H9 (cell line): ENCODE measurements around the gene SNPH. TPM values are rescaled to one million over a fixed set of nuclear protein-coding genes. Genes with fewer than 3 reads are reported as not detected.

Experiments used
- DNase-seq: peaks from one replicate; pipeline ENCODE4 v3.0.0-alpha.2; 2017
- H2AFZ ChIP-seq: one replicate; pipeline ENCODE4 v1.6.1; 2013; ENCODE audit warnings: mild to moderate bottlenecking, low read length, control low read depth, moderate library complexity
- H2AK5ac ChIP-seq: 2 replicates; pipeline ENCODE4 v1.6.1; 2013; ENCODE audit warnings: low read length, control low read depth, mixed read lengths; ENCODE audit not compliant: insufficient read length
- H2BK120ac ChIP-seq: one replicate; pipeline ENCODE4 v1.6.1; 2013; ENCODE audit warnings: low read depth, mild to moderate bottlenecking, low read length, control low read depth, inconsistent platforms; ENCODE audit not compliant: poor library complexity, severe bottlenecking
- H2BK12ac ChIP-seq: 2 replicates; pipeline ENCODE4 v1.6.1; 2013; ENCODE audit warnings: low read length, control low read depth, mixed read lengths, low read depth; ENCODE audit not compliant: insufficient read length
- H2BK15ac ChIP-seq: 2 replicates; pipeline ENCODE4 v1.6.1; 2013; ENCODE audit warnings: low read depth, low read length, control low read depth
- H2BK20ac ChIP-seq: one replicate; pipeline ENCODE4 v1.6.1; 2013; ENCODE audit warnings: low read depth, mild to moderate bottlenecking, low read length, control low read depth, inconsistent platforms; ENCODE audit not compliant: poor library complexity, severe bottlenecking
- H2BK5ac ChIP-seq: 2 replicates; pipeline ENCODE4 v1.6.1; 2013; ENCODE audit warnings: low read length, control low read depth, mixed read lengths; ENCODE audit not compliant: insufficient read length
- H3K14ac ChIP-seq: 2 replicates; pipeline ENCODE4 v1.6.1; 2013; ENCODE audit warnings: low read length, control low read depth; ENCODE audit not compliant: insufficient read depth
- H3K18ac ChIP-seq: 2 replicates; pipeline ENCODE4 v1.6.1; 2013; ENCODE audit warnings: low read depth, mild to moderate bottlenecking, mixed read lengths, low read length, control low read depth; ENCODE audit not compliant: insufficient read length
- H3K23ac ChIP-seq: 2 replicates; pipeline ENCODE4 v1.6.1; 2013; ENCODE audit warnings: low read length, control low read depth, mixed read lengths, low read depth; ENCODE audit not compliant: insufficient read length
- H3K23me2 ChIP-seq: 2 replicates; pipeline ENCODE4 v1.6.1; 2013; ENCODE audit warnings: low read depth, mild to moderate bottlenecking, mixed read lengths, low read length, control low read depth; ENCODE audit not compliant: insufficient read length, poor library complexity, severe bottlenecking
- H3K27ac ChIP-seq: 2 replicates; pipeline ENCODE4 v1.5.1; 2013; ENCODE audit warnings: low read length, control low read depth, mixed read lengths, low read depth; ENCODE audit not compliant: insufficient read length
- H3K27me3 ChIP-seq: 2 replicates; pipeline ENCODE4 v1.6.1; 2013; ENCODE audit warnings: low read length, control low read depth, inconsistent platforms; ENCODE audit not compliant: insufficient read depth
- H3K4ac ChIP-seq: 2 replicates; pipeline ENCODE4 v1.6.1; 2013; ENCODE audit warnings: low read depth, mild to moderate bottlenecking, control low read depth, inconsistent platforms, low read length, moderate library complexity
- H3K4me1 ChIP-seq: 2 replicates; pipeline ENCODE4 v1.6.1; 2013; ENCODE audit warnings: low read length, control low read depth, inconsistent platforms; ENCODE audit not compliant: insufficient read depth
- H3K4me2 ChIP-seq: 2 replicates; pipeline ENCODE4 v1.6.1; 2013; ENCODE audit warnings: low read length, control low read depth, mixed read lengths; ENCODE audit not compliant: insufficient read length, insufficient read depth
- H3K56ac ChIP-seq: 2 replicates; pipeline ENCODE4 v1.6.1; 2013; ENCODE audit warnings: low read depth, mild to moderate bottlenecking, mixed read lengths, low read length, control low read depth; ENCODE audit not compliant: insufficient read length
- H3K79me1 ChIP-seq: 2 replicates; pipeline ENCODE4 v1.6.1; 2013; ENCODE audit warnings: low read depth, mild to moderate bottlenecking, moderate library complexity, low read length, control low read depth, inconsistent platforms; ENCODE audit not compliant: insufficient read depth, poor library complexity, severe bottlenecking
- H3K79me2 ChIP-seq: 2 replicates; pipeline ENCODE4 v1.6.1; 2013; ENCODE audit warnings: low read length, control low read depth, inconsistent platforms; ENCODE audit not compliant: insufficient read depth
- H3K9ac ChIP-seq: 2 replicates; pipeline ENCODE4 v1.6.1; 2013; ENCODE audit warnings: low read length, control low read depth, mixed read lengths; ENCODE audit not compliant: insufficient read length; ENCODE audit errors: extremely low read depth
- H3K9me3 ChIP-seq: one replicate; pipeline ENCODE4 v1.6.1; 2013; ENCODE audit warnings: low read depth, low read length, inconsistent platforms; ENCODE audit not compliant: control insufficient read depth
- H3T11ph ChIP-seq: one replicate; pipeline ENCODE4 v1.6.1; 2013; ENCODE audit warnings: mild to moderate bottlenecking, low read length, control low read depth, inconsistent platforms
- H4K20me1 ChIP-seq: one replicate; pipeline ENCODE4 v1.6.1; 2013; ENCODE audit not compliant: control insufficient read depth, insufficient read length, insufficient read depth
- H4K5ac ChIP-seq: 2 replicates; pipeline ENCODE4 v1.6.1; 2013; ENCODE audit warnings: low read depth, mild to moderate bottlenecking, mixed read lengths, low read length, control low read depth; ENCODE audit not compliant: insufficient read length
- H4K8ac ChIP-seq: replicated peaks from 2 replicates; pipeline ENCODE4 v1.6.1; 2013; ENCODE audit warnings: low read length, control low read depth, mixed read lengths, low read depth; ENCODE audit not compliant: insufficient read length
- H4K91ac ChIP-seq: 2 replicates; pipeline ENCODE4 v1.6.1; 2013; ENCODE audit warnings: low read depth, mild to moderate bottlenecking, moderate library complexity, mixed read lengths, low read length, control low read depth; ENCODE audit not compliant: insufficient read length
- H3K27ac Mint-ChIP-seq, 3 experiments: 2 replicates in 2 of 3; 3 replicates in 1 of 3; pipeline ENCODE4 v1.8.0; 2020 to 2021; ENCODE audit warnings: mixed read lengths in 3 of 3, mild to moderate bottlenecking in 1 of 3, moderate library complexity in 1 of 3
- H3K27me3 Mint-ChIP-seq: 2 replicates; pipeline ENCODE4 v1.8.0; 2021; ENCODE audit warnings: low read depth, mild to moderate bottlenecking, moderate library complexity, mixed read lengths
- H3K36me3 Mint-ChIP-seq, 3 experiments: 2 replicates in 2 of 3; 3 replicates in 1 of 3; pipeline ENCODE4 v1.8.0; 2020 to 2021; ENCODE audit warnings: low read depth in 3 of 3, mixed read lengths in 3 of 3; ENCODE audit not compliant: insufficient read depth in 1 of 3
- H3K4me1 Mint-ChIP-seq, 2 experiments: 2 replicates each; pipeline ENCODE4 v1.8.0; 2020; ENCODE audit warnings: mixed read lengths in 2 of 2
- H3K4me3 Mint-ChIP-seq, 2 experiments: 2 replicates in 1 of 2; 3 replicates in 1 of 2; pipeline ENCODE4 v1.8.0; 2020 to 2021; ENCODE audit warnings: mild to moderate bottlenecking in 2 of 2, mixed read lengths in 2 of 2, moderate library complexity in 1 of 2
- H3K9me3 Mint-ChIP-seq, 2 experiments: 2 replicates in 1 of 2; 3 replicates in 1 of 2; pipeline ENCODE4 v1.8.0; 2020; ENCODE audit warnings: mild to moderate bottlenecking in 2 of 2, mixed read lengths in 2 of 2, moderate library complexity in 1 of 2
- WGBS: extraction: QIAGEN DNeasy Blood & Tissue Kit; methylation state at CpG from one replicate; pipeline ENCODE4 v1.1.7; 2013; ENCODE audit warnings: missing lambda C conversion rate, low lambda C conversion rate, mixed read lengths; ENCODE audit not compliant: insufficient read length; ENCODE audit errors: extremely low coverage; 5-methylcytosine and 5-hydroxymethylcytosine counted together
- total RNA-seq: library from RNA; stranded (reverse); gene quantifications from 2 replicates; pipeline ENCODE4 v1.2.1, GENCODE V29; 2021
- TF ChIP-seq, protein P1 (sequence below): fragments of 200-600 bp; sonication (generic); conservative IDR thresholded peaks from 3 replicates; pipeline ENCODE4 v1.8.0; 2021; ENCODE audit warnings: antibody characterized with exemption, mild to moderate bottlenecking

The SNPH gene
- total RNA-seq, 1 experiment from 2014 or later = 1.8 TPM

DNA sequence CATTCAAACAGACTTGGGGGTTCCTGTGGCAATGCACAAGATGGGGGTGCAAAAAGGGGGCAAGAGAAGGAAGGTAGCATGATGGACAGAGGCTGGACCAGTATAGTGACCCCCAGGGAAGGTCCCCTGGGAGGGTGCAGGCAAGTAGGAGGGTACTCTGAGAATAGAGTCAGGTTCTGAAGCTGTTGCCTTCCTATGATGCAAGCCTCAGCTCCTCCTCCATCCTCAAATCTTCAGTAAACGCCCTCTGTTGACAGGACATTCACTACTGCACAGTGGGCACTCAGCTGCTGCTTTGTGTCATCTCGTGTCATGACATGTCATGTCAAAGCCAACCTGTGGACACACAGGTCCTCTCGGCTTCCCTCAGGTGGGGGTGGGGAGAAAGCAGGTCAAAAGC is 68.7 kb downstream of the SNPH start:
- no CpG with 5 or more reads among the region's 3 CpGs for WGBS

More for the DNA sequence above, 68.7 kb downstream of the SNPH start:
- Histone ChIP-seq H3K9me3 (no peaks in the 10 kb centered on the region), H2BK12ac (no peak overlapping the region), H3K14ac (no peak overlapping the region), H2BK15ac (no peak overlapping the region), H2BK5ac (no peak overlapping the region), H3K4ac (no peak overlapping the region), H4K20me1 (peaks cover 2% of the 10 kb centered on the region), H4K5ac (no peak overlapping the region), H3K4me2 (no peak overlapping the region), H3K79me1 (peaks cover 4% of the 10 kb centered on the region), H3K27ac (no peak overlapping the region), H3K56ac (no peak overlapping the region), H2AFZ (no peak overlapping the region), H3K18ac (no peak overlapping the region), H3K23ac (no peak overlapping the region), H2AK5ac (no peak overlapping the region), H2BK120ac (no peak overlapping the region), H3K9ac (no peak overlapping the region), H2BK20ac (no peak overlapping the region), H3K23me2 (no peaks in the 10 kb centered on the region), H3K4me1 (no peaks in the 10 kb centered on the region), H4K91ac (no peak overlapping the region), H3T11ph (no peak overlapping the region), H3K27me3 (no peaks in the 10 kb centered on the region), H3K79me2 (no peaks in the 10 kb centered on the region; the same call in 1 of the 2 replicates), H4K8ac (no peak overlapping the region)
- peaks cover 5 to 9% of the 10 kb centered on the region in 2 experiments for H3K4me1 Mint-ChIP-seq
- no peaks in the 10 kb centered on the region for H3K27me3 Mint-ChIP-seq
- peak overlapping the region in 1 of 3 experiments; percentile 39; a peak in 1 of 7 replicates for H3K27ac Mint-ChIP-seq
- TF ChIP-seq, protein P1, sequence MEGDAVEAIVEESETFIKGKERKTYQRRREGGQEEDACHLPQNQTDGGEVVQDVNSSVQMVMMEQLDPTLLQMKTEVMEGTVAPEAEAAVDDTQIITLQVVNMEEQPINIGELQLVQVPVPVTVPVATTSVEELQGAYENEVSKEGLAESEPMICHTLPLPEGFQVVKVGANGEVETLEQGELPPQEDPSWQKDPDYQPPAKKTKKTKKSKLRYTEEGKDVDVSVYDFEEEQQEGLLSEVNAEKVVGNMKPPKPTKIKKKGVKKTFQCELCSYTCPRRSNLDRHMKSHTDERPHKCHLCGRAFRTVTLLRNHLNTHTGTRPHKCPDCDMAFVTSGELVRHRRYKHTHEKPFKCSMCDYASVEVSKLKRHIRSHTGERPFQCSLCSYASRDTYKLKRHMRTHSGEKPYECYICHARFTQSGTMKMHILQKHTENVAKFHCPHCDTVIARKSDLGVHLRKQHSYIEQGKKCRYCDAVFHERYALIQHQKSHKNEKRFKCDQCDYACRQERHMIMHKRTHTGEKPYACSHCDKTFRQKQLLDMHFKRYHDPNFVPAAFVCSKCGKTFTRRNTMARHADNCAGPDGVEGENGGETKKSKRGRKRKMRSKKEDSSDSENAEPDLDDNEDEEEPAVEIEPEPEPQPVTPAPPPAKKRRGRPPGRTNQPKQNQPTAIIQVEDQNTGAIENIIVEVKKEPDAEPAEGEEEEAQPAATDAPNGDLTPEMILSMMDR = no peak; the same call in 2 of the 3 replicates
- peak; percentile 29 for DNase-seq
- no peaks in the 10 kb centered on the region for H3K9me3 Mint-ChIP-seq
- peaks cover 13 to 29% (median 22%) of the 10 kb centered on the region in 3 experiments; a peak in 6 of 7 replicates for H3K36me3 Mint-ChIP-seq
- no peak overlapping the region for H3K4me3 Mint-ChIP-seq
